Activated CD4-positive, alpha-beta T cell treated with anti-CD3 and anti-CD28 coated beads, Interleukin-2, amount 10 ng/mL, durations not matched to agents 24 days and 14 days (primary cell): Measurements from ENCODE around the gene PLXNB3. TPM values are rescaled to one million over a fixed set of nuclear protein-coding genes. Genes with fewer than 3 reads are reported as not detected.
A peak's percentile ranks its signal among the peaks of the same experiment; 100 is the strongest.

Source experiments
- DNase-seq: peaks from one replicate; pipeline ENCODE4 v3.0.0; 2022
- H3K27ac Mint-ChIP-seq: one replicate; pipeline ENCODE4 v1.8.0; 2022; ENCODE audit warnings: mild to moderate bottlenecking, mixed read lengths
- H3K27me3 Mint-ChIP-seq: one replicate; pipeline ENCODE4 v1.8.0; 2022; ENCODE audit warnings: mixed read lengths
- H3K36me3 Mint-ChIP-seq: one replicate; pipeline ENCODE4 v1.8.0; 2022; ENCODE audit warnings: low read depth, mild to moderate bottlenecking, mixed read lengths
- H3K4me1 Mint-ChIP-seq: one replicate; pipeline ENCODE4 v1.8.0; 2021; ENCODE audit warnings: mixed read lengths
- H3K4me3 Mint-ChIP-seq: one replicate; pipeline ENCODE4 v1.8.0; 2022; ENCODE audit warnings: mild to moderate bottlenecking, moderate library complexity, mixed read lengths
- H3K9me3 Mint-ChIP-seq: one replicate; pipeline ENCODE4 v1.8.0; 2021; ENCODE audit warnings: mixed read lengths
- intact Hi-C: fragments of 100-400 bp; cut with micrococcal nuclease; formaldehyde crosslinking; loops from one replicate; pipeline ENCODE4 v1.15.1; 2023
- total RNA-seq: library from RNA; stranded (reverse); gene quantifications from 2 replicates; pipeline ENCODE4 v1.2.3, GENCODE V29; 2022

PLXNB3 gene
- total RNA-seq, 1 donor from 2014 or later, result 0.49 TPM

DNA sequence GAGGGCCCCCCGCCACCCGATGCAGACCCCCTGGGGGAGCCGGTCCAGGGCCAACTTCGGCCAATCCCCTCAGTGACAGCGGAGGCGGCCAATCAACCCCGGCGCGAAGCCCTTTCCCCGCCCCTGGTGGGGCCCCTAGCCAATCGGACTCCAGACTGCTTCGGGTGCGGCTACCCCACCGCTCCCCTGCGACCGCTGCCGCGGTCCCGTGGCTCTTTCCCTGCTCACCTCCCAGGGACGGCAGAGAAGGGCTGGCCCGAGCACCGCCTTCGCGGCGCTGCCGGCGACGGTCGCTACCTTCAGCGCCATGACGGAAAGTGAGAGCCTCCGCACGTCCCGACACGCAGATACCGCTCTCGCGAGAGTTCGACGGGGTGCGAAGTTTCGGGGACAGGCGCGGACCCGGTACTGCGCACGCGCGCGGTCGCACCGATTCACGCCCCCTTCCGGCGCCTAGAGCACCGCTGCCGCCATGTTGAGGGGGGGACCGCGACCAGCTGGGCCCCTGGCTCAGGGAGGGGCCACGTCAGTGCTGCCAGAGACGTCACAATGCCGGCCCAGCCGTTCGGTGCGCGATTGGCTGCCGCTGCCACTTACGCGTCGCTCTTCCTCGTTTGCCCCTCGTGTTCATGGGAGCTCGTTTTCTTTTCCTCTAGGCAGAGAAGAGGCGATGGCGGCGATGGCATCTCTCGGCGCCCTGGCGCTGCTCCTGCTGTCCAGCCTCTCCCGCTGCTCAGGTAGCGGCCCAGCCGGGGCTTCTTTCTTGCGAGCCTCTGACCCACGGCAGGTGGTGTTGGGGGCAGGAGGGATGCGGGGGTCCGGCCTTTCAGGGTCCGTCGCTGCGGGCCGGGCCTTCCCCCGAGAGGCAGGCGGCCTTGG, 30.2 kb downstream of the PLXNB3 start, which contains the start of the genes IDH3G and SSR4:
Gene IDH3G (minus strand): TSS at position 358 of the 879 bp plus-strand sequence. CDS start 49 bp downstream, at position 309.
Gene SSR4 (plus strand): TSS at position 651 of the 879 bp plus-strand sequence. CDS start 20 bp downstream, at position 671.
- intact Hi-C loops, result loop anchor here (2.0 kb wide), 1 partner anchor 133 kb away; the partner anchor contains the start of gene ARHGAP4
- Mint-ChIP-seq H3K4me3 (peak within 1 kb of the TSS; percentile 90), H3K36me3 (peaks cover 30% of the 10 kb centered on the region), H3K9me3 (no peaks in the 10 kb centered on the region), H3K27ac (peak within 1 kb of the TSS; percentile 93), H3K27me3 (no peaks in the 10 kb centered on the region), H3K4me1 (peaks cover 11% of the 10 kb centered on the region)
- DNase-seq, result peak; percentile 97

DNA sequence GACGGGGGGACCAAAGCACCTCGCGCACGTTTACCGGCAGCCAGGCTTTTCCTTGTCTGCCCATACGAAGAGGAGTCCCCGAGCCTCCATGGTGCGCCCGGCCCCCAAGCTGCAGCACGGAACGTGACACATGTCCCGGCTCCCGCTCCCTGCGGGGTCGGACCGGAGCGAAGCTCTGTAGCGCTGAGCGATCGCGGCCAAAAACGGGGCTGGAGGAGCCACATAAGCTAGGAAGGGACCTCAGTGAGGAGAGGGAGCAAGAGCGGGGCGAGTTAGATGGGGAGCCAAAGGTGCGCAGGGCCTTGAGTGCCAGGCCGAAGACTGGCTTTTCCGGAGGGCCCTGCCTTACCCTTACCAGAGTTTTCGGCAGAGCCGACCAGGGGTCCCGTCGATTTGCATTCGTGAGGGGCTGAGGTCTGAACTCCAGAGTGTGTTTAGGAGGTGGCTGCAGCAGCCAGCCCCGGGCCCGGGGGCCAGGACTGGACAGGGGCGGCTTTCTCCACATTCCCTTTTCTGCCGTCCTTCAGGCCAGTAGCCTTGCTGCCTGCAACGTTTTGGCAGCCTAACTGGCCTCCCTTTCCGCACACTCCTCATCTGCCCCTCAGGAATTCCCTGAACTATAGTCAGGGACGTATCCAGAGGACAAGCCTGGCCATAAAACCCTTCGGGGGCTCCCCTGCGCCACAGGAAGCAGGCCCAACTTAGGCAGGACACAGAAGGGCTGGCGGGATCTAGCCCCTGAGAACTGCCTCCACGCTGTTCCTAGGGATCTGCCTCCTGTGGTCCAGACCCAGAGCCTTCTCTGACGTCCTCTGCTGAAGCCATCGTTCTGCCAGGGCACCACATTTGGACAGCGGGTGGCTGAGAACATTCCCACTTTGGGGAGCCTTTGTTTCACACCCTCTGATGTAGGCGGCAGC, 31.1 kb downstream of the PLXNB3 start:
- peak overlapping the region; percentile 93 for H3K27ac Mint-ChIP-seq
- H3K27me3 Mint-ChIP-seq, result no peaks in the 10 kb centered on the region
- intact Hi-C loops, result loop anchor here (2.0 kb wide), 1 partner anchor 132 kb away; the partner anchor contains the start of gene ARHGAP4
- H3K9me3 Mint-ChIP-seq, result no peaks in the 10 kb centered on the region
- peaks cover 28% of the 10 kb centered on the region for H3K36me3 Mint-ChIP-seq
- DNase-seq, result no peak
- peak overlapping the region; percentile 90 for H3K4me3 Mint-ChIP-seq
- H3K4me1 Mint-ChIP-seq, result peaks cover 11% of the 10 kb centered on the region

DNA sequence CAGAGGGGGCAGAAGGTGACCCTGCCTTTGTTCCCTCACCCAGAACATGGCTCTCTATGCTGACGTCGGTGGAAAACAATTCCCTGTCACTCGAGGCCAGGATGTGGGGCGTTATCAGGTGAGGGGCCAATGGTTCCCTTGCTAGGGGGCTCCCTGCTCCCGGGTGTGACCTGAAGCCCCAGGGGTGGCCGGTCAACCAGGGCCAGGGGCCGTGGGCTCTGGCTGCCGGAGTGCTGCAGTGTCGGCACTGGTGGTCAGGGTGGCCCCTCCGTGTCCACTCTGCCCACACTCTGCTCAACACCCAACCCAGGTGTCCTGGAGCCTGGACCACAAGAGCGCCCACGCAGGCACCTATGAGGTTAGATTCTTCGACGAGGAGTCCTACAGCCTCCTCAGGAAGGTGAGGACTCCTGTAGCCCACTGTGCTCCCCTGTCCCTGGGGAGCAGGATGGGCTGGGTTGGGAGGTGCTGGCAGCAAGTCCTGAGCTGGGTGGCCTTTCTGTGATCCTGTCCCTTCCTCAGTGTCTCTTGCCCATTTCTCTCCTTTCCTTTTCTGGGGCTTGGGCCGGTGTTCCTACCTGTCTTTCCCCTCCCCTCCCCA, 33.5 kb downstream of the PLXNB3 start:
- Mint-ChIP-seq H3K36me3 (peaks cover 24% of the 10 kb centered on the region), H3K4me1 (peaks cover 11% of the 10 kb centered on the region), H3K27me3 (no peaks in the 10 kb centered on the region), H3K9me3 (no peaks in the 10 kb centered on the region), H3K27ac (no peak overlapping the region), H3K4me3 (no peak overlapping the region)
- intact Hi-C loops, result no loop called here
- no peak for DNase-seq

DNA sequence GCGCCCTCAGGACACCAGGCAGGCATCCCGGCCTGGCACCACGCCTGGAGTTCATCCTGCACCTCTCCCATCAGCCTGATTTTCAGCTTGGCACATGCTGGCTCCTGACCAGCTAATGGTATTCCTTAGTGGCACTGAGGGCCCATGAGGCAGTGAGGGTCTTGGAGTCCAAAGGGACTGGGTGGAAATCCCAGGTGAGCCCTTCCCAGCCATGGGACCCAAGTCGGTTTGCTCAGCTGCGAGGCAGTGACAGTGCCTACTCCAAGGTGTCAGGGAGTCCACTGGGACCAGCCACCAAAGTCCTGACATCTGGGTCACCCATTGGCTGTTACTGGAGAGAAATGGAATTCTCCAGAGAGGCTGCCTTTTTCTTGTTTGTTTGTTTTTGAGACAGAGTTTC, 35.3 kb downstream of the PLXNB3 start:
- Mint-ChIP-seq H3K9me3 (no peaks in the 10 kb centered on the region), H3K27ac (no peak overlapping the region), H3K4me1 (peaks cover 6% of the 10 kb centered on the region), H3K36me3 (peaks cover 22% of the 10 kb centered on the region), H3K4me3 (no peak overlapping the region), H3K27me3 (no peaks in the 10 kb centered on the region)
- intact Hi-C loops, result no loop called here
- DNase-seq, result no peak

DNA sequence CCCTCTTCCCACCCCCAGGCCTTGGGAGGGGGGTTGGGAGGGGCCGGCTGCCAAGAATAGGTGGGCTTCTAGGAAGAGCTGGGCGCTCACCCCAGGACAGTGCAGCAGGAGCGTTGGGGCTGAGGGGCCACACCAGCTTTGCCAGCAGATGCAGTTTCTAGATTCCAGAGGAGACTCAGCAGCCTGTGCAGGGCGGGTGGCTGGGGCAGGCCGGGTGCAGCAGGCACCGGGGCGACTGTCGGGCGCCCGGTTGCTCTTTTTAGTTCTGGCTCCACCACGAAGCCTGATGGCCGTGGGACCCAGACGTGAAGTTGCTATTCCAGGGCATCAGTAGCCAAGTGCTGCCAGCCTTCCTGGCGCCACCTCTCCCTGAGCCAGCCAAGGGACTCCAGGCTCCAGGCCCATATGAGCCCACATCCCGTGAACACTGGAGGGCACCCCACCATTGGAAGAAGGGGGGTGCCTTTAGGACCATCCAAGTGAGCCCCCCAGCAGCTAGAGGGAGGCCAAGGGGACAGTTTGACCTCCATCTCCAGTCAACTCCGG, 36.2 kb downstream of the PLXNB3 start:
- no peak for DNase-seq
- Mint-ChIP-seq H3K36me3 (peaks cover 18% of the 10 kb centered on the region), H3K27me3 (no peaks in the 10 kb centered on the region), H3K4me3 (no peak overlapping the region), H3K4me1 (peaks cover 6% of the 10 kb centered on the region), H3K9me3 (no peaks in the 10 kb centered on the region), H3K27ac (no peak overlapping the region)
- intact Hi-C loops, result no loop called here

DNA sequence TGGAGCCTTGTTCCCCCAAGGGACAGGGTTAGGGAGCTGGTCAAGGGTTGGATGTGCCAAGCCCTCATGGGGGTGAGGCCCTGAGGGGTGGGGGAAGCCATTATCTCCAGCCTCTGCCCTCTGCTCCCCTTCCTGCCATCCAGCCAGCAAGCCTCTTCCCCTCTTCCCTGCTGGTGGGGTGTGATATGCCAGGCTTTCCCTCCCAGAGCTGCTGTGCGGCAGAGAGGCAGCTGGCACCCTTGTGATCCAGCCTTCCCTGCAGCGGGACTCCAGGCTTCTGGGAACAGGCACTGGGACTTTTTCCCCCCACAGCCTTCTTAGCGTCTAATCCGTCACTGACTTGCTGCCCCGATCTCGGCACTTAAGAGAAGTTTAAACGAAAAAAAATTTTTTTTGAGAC, 36.7 kb downstream of the PLXNB3 start:
- H3K9me3 Mint-ChIP-seq, result no peaks in the 10 kb centered on the region
- H3K4me3 Mint-ChIP-seq, result no peak overlapping the region
- no peak for DNase-seq
- peaks cover 6% of the 10 kb centered on the region for H3K4me1 Mint-ChIP-seq
- H3K27ac Mint-ChIP-seq, result no peak overlapping the region
- peaks cover 18% of the 10 kb centered on the region for H3K36me3 Mint-ChIP-seq
- intact Hi-C loops, result no loop called here
- H3K27me3 Mint-ChIP-seq, result no peaks in the 10 kb centered on the region

DNA sequence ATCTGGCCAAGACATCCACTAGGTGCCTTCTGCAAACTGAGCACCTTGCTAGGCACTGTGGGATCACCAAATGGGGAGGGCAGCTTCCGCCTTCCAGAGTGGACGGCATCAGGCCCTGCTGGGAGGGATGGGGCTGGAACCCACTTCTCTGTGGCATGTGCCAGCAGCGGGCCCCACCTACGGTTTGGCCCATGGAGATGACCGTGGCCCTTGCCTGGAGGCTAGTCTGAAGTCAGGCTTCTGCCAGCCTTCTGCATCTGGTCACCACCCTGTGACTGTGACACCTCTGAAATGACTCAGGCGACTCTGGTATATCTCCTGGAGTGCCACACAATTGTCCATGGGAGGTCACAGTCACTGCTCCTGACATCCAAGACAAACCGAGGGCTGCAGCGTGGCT, 37.6 kb downstream of the PLXNB3 start:
- H3K9me3 Mint-ChIP-seq, result no peaks in the 10 kb centered on the region
- no peak for DNase-seq
- intact Hi-C loops, result no loop called here
- no peaks in the 10 kb centered on the region for H3K27me3 Mint-ChIP-seq
- H3K27ac Mint-ChIP-seq, result no peak overlapping the region
- peaks cover 1% of the 10 kb centered on the region for H3K4me1 Mint-ChIP-seq
- H3K4me3 Mint-ChIP-seq, result no peak overlapping the region
- peaks cover 10% of the 10 kb centered on the region for H3K36me3 Mint-ChIP-seq

DNA sequence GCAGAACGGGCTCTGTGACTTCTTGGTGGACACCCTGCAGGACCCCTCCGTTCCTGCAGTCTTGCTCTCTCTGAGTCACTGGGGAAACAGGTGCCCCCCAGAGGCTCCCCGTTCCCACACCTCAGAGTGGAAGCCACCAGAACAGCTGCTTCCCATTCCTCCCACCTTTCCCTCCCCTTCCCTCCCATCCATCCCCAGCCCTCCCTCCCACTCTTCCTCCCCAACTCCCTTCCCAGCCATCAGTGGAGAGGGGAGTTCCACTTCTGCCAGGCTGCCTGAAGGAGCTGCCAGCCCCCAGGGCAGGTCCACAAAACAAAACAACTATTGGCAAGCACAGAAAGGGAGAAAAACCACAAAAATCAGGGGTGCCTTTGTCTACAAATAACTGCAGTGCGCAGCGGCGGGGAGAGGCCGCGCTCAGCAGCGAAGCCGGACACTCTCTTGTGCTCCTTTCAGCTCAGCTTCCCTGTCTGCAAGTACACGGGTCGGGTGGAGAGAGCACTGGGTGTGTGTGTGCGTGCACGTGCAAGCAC, 38.5 kb downstream of the PLXNB3 start:
- Mint-ChIP-seq H3K4me3 (no peak overlapping the region), H3K9me3 (no peaks in the 10 kb centered on the region), H3K4me1 (no peaks in the 10 kb centered on the region), H3K36me3 (peaks cover 9% of the 10 kb centered on the region), H3K27me3 (no peaks in the 10 kb centered on the region), H3K27ac (no peak overlapping the region)
- DNase-seq, result no peak
- intact Hi-C loops, result no loop called here

DNA sequence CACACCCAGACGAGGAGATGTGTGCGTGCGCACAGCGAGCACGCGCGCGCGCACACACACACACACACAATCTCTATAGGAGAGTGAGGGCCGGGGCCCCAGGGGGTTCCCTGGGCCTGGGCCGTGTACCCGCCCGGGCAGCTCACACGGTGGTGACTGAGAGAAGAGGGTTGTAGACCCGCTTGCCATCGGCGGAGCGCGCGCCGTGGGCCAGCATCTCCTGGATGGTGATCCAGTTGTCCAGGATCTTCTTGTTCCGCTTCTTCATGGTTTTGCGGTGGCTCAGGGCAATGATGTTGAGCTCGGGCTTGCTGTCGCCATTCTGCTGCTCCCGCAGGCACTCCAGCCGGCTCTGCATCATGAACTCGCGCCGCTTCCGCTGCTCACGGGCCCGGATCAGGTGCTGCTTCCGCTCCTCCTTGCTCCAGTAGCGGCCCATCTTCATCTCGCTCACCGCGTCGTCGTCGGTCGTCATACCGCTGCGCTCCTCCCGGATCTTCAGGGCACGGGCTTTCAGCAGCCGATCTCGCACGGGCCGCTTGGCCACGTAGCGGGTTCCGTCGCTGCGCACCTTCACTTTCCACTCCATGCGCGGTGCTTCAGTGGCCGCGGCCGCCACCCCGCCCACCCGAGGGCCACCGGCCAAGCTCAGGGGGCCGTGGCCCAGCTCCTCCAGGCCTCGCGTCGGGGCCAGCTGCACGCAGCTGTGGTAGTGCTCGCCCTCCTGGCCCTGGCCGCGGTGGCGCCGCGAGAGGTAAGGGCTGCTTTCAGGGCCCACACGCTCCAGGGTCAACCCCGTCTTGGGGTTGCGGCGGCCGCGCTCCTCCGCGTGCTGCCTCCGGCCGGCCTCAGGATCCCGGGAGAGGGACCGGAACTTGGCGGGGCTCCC, 39.4 kb downstream of the PLXNB3 start:
- Mint-ChIP-seq H3K9me3 (no peaks in the 10 kb centered on the region), H3K4me3 (no peak overlapping the region), H3K4me1 (no peaks in the 10 kb centered on the region), H3K27ac (no peak overlapping the region), H3K27me3 (no peaks in the 10 kb centered on the region), H3K36me3 (peaks cover 3% of the 10 kb centered on the region)
- intact Hi-C loops, result no loop called here
- no peak for DNase-seq

DNA sequence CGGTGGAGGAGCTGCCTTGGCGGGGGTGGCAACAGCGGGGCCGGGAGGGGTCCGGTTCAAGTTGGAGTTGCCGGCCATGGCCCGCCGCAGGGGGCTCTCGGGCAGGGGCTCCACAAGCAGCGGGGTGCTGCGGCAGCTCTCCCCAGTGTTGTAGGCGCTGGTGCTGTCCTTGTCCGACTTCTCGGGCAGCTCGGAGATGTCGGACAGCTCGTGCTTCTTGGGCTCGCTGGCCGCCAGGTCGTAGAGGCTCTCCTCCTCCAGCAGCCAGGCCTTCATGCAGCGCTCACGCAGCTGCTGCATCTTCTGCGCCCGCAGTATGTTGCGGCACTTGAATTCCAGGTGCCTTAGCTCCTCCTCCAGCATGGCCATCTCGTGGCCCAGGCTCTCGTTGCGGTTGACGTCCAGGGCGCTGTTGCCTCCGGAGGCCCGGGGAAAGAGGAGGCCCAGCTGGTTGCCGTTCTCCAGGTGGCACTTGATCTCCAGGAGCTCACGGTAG, 40.1 kb downstream of the PLXNB3 start:
- intact Hi-C loops, result no loop called here
- H3K9me3 Mint-ChIP-seq, result no peaks in the 10 kb centered on the region

GRCh38 chrX:153804621-153805020, 40.6 kb downstream of the PLXNB3 start:
- no peaks in the 10 kb centered on the region for H3K36me3 Mint-ChIP-seq
- H3K4me1 Mint-ChIP-seq, result no peaks in the 10 kb centered on the region
- no peaks in the 10 kb centered on the region for H3K27me3 Mint-ChIP-seq
- no peak for DNase-seq
- no peak overlapping the region for H3K4me3 Mint-ChIP-seq
- no peaks in the 10 kb centered on the region for H3K9me3 Mint-ChIP-seq
- no peak overlapping the region for H3K27ac Mint-ChIP-seq
- intact Hi-C loops, result no loop called here

More for the DNA sequence above, 40.1 kb downstream of the PLXNB3 start:
- Mint-ChIP-seq H3K4me1 (no peaks in the 10 kb centered on the region), H3K27me3 (no peaks in the 10 kb centered on the region), H3K4me3 (no peak overlapping the region), H3K36me3 (no peaks in the 10 kb centered on the region), H3K27ac (no peak overlapping the region)
- no peak for DNase-seq

DNA sequence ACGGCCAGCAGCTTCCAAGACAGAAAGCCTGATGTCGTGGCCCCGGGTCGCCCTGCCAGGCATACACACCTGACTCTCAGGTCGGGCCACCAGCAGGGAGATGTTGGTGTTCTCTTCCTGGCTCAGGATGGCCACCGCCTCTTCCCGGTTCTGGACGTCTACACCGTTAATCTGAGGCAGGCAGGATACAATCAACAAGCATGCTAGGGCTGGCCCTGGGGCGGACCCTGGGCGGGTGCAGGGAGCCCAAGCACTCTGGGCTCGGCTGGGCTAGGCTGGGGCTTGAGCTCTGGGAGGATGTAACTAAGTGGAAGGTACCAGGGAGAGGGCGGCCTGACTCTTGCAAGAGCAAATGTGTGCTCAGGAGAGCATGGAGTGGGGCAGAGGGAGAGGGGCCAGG, 41.4 kb downstream of the PLXNB3 start:
- no peaks in the 10 kb centered on the region for H3K4me1 Mint-ChIP-seq
- no peaks in the 10 kb centered on the region for H3K9me3 Mint-ChIP-seq
- intact Hi-C loops, result no loop called here
- no peak overlapping the region for H3K4me3 Mint-ChIP-seq
- no peaks in the 10 kb centered on the region for H3K27me3 Mint-ChIP-seq
- no peaks in the 10 kb centered on the region for H3K36me3 Mint-ChIP-seq
- DNase-seq, result no peak
- no peak overlapping the region for H3K27ac Mint-ChIP-seq
